Body of pancreas (tissue), 4 donors: ENCODE results near the gene BMAL1. TPM values are rescaled to one million over a fixed set of nuclear protein-coding genes. Genes with fewer than 3 reads are reported as not detected.

Source experiments
- ATAC-seq: fragments of 150-250 bp; one replicate; pipeline ENCODE4 v1.9.1; 2016
- DNase-seq, 4 donors: peaks; one replicate each; pipeline ENCODE4 v3.0.0-alpha.2; 2019
- H3K27ac ChIP-seq, 4 donors: fragments of 200-600 bp; sonication (generic); 1 replicate in 3 of 4; 2 replicates in 1 of 4; pipeline versions ENCODE4 v1.5.1 to v1.6.1; 2016 to 2019; ENCODE audit warnings: mild to moderate bottlenecking in 1 of 4, mixed read lengths in 1 of 4, moderate library complexity in 1 of 4
- H3K27me3 ChIP-seq, 2 donors: fragments of 200-600 bp; sonication (generic); one replicate each; pipeline ENCODE4 v1.6.0; 2016; ENCODE audit warnings: mild to moderate bottlenecking in 1 of 2
- H3K36me3 ChIP-seq, 2 donors: fragments of 200-600 bp; sonication (generic); replicated peaks in 1 of 2; 2 replicates each; pipeline ENCODE4 v1.5.1; 2016; ENCODE audit warnings: low read depth in 2 of 2; ENCODE audit not compliant: insufficient read depth in 1 of 2
- H3K4me1 ChIP-seq: fragments of 200-600 bp; sonication (generic); one replicate; pipeline ENCODE4 v1.6.0; 2016
- H3K4me3 ChIP-seq, 2 donors: fragments of 200-600 bp; sonication (generic); 1 replicate in 1 of 2; 2 replicates in 1 of 2; pipeline ENCODE4 v1.5.1; 2016 to 2019
- H3K9me3 ChIP-seq, 3 donors: fragments of 200-600 bp; sonication (generic); 1 replicate in 2 of 3; 2 replicates in 1 of 3; pipeline ENCODE4 v1.5.1; 2016
- POLR2A ChIP-seq, 3 donors: fragments of 450-650 bp; IDR thresholded peaks; one replicate each; pipeline ENCODE4 v1.6.1; 2016; ENCODE audit warnings: antibody characterized with exemption in 3 of 3, mild to moderate bottlenecking in 2 of 3
- WGBS, 2 donors: methylation state at CpG; one replicate each; pipeline ENCODE4 v1.1.5; 2017; 5-methylcytosine and 5-hydroxymethylcytosine counted together
- intact Hi-C: fragments of 100-400 bp; cut with DNase I; formaldehyde crosslinking; loops from one replicate; pipeline ENCODE4 v1.15.1; 2023
- total RNA-seq, 2 donors: library from RNA; depleted of rRNA; stranded (reverse); fragments of >200 nt; gene quantifications; one replicate each; pipeline ENCODE4 v1.1.0, GENCODE V29; 2016
- TF ChIP-seq, protein P1 (sequence below), 7 experiments: fragments of 450-650 bp in 4 of 7; fragments of 200-600 bp in 3 of 7; sonication (generic) in 3 of 7; IDR thresholded peaks; one replicate each; pipeline ENCODE4 v1.5.1; 2016 to 2019; ENCODE audit warnings: antibody characterized with exemption in 7 of 7

The BMAL1 gene
- total RNA-seq, 2 donors from 2014 or later: 19.5 to 35.3 TPM

- H3K36me3 ChIP-seq: no peaks in the 10 kb centered on the region
- 72 to 86% methylated on average over 3 of the region's 3 CpGs for WGBS, 2 donors
Observed at GRCh38 chr11:13320688-13321087, 43.1 kb downstream of the BMAL1 start.

DNA sequence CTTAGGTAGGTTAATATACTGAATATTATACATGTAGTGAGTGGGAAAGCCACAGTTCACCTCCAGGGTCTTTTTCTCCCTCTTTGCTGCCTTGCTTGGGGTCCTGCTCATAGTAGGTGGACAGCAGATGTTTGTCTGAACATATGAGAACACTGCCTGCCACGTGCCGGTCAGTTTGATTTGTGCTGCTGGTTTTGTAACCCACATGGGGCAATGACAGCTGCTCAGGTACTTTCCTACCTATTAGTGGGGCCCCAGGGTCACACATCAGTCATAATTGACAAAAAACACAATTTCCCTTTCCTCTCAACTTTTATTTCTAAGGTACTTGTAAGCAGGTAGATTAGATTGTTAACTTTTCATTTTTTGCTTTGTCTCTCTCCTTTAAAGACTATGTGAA lies 43.8 kb downstream of the BMAL1 start:
- H3K36me3 ChIP-seq: no peaks in the 10 kb centered on the region
- 23 to 85% methylated on average over 2 of the region's 2 CpGs for WGBS, 2 donors
- H3K4me3 ChIP-seq: no peak overlapping the region
- TF ChIP-seq POLR2A (IDR thresholded peaks at IDR 0.05): no peak
- TF ChIP-seq, protein P1, sequence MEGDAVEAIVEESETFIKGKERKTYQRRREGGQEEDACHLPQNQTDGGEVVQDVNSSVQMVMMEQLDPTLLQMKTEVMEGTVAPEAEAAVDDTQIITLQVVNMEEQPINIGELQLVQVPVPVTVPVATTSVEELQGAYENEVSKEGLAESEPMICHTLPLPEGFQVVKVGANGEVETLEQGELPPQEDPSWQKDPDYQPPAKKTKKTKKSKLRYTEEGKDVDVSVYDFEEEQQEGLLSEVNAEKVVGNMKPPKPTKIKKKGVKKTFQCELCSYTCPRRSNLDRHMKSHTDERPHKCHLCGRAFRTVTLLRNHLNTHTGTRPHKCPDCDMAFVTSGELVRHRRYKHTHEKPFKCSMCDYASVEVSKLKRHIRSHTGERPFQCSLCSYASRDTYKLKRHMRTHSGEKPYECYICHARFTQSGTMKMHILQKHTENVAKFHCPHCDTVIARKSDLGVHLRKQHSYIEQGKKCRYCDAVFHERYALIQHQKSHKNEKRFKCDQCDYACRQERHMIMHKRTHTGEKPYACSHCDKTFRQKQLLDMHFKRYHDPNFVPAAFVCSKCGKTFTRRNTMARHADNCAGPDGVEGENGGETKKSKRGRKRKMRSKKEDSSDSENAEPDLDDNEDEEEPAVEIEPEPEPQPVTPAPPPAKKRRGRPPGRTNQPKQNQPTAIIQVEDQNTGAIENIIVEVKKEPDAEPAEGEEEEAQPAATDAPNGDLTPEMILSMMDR (IDR thresholded peaks at IDR 0.05): no peak
- H3K9me3 ChIP-seq: no peaks in the 10 kb centered on the region
- no peaks in the 10 kb centered on the region for H3K27me3 ChIP-seq
- peaks cover 5% of the 10 kb centered on the region for H3K4me1 ChIP-seq
- H3K27ac ChIP-seq: no peak overlapping the region
- ATAC-seq: no peak
- intact Hi-C loops: no loop called here
- DNase-seq: no peak

More at GRCh38 chr11:13320688-13321087, 43.1 kb downstream of the BMAL1 start:
- Histone ChIP-seq H3K4me3 (no peak overlapping the region), H3K4me1 (peaks cover 12% of the 10 kb centered on the region), H3K27me3 (no peaks in the 10 kb centered on the region), H3K9me3 (no peaks in the 10 kb centered on the region), H3K27ac (no peak overlapping the region)
- ATAC-seq (no peak), DNase-seq (no peak)
- TF ChIP-seq, protein P1 (IDR thresholded peaks at IDR 0.05): no peak
- no peak for TF ChIP-seq POLR2A (IDR thresholded peaks at IDR 0.05)
- intact Hi-C loops: no loop called here

DNA sequence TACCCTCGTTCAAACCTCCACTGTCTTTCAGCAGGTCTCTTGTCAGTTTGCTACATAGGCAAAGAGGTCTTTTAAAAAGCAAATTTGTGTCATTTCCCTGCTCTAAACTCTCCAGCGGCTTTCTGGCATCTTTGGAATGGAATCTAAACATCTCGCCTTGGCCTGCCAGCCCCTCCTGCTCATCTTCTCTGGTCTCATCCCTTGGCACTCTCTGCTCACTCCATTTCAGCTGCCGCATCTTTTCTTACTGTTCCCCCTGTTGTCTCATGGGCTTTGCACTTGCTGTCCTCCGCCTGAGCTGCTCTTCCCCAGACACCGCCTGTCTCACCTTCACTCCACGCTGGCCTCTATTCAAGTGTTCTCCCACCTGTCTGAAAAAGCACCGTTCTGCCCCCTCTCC lies 46.6 kb downstream of the BMAL1 start:
- no peak overlapping the region for H3K27ac ChIP-seq
- WGBS, 2 donors: 88 to 94% methylated on average over 8 of the region's 8 CpGs
- no peaks in the 10 kb centered on the region for H3K27me3 ChIP-seq
- peaks cover 0 to 2% of the 10 kb centered on the region in 2 donors for H3K36me3 ChIP-seq
- H3K4me1 ChIP-seq: no peaks in the 10 kb centered on the region
- DNase-seq (no peak), ATAC-seq (no peak)
- intact Hi-C loops: no loop called here
- H3K4me3 ChIP-seq: no peak overlapping the region
- no peak for TF ChIP-seq POLR2A (IDR thresholded peaks at IDR 0.05)
- H3K9me3 ChIP-seq: no peaks in the 10 kb centered on the region

DNA sequence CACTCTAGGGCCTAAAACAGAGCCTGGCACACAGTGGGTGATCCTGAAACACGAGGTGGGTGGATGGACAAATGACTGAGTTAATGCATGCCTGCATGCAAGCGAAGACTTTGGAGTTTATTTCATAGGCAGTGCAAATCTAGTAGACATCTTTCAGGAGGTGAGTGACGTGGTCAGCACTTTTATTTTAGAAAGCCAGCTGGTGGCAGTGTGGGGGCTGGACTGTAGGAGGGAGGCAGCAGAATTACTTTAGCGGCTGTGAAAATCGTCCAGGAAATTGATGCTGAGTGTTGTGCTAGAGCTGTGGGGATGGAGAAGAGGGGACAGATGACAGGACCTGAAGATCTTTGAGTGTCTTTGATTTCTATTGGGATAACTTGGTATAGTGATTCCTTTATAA lies 47.1 kb downstream of the BMAL1 start:
- Histone ChIP-seq H3K27ac (no peak overlapping the region), H3K9me3 (no peaks in the 10 kb centered on the region), H3K4me1 (peaks cover 2% of the 10 kb centered on the region), H3K36me3 (peaks cover 0 to 2% of the 10 kb centered on the region in 2 donors), H3K27me3 (no peaks in the 10 kb centered on the region), H3K4me3 (no peak overlapping the region)
- DNase-seq: no peak
- 73 to 85% methylated on average over 5 of the region's 5 CpGs for WGBS, 2 donors
- TF ChIP-seq, protein P1 (IDR thresholded peaks at IDR 0.05): no peak
- TF ChIP-seq POLR2A (IDR thresholded peaks at IDR 0.05): no peak
- ATAC-seq: no peak
- intact Hi-C loops: no loop called here

- Histone ChIP-seq H3K27me3 (no peaks in the 10 kb centered on the region), H3K9me3 (no peaks in the 10 kb centered on the region), H3K27ac (no peak overlapping the region), H3K36me3 (peaks cover 0 to 2% of the 10 kb centered on the region in 2 donors), H3K4me1 (peaks cover 18% of the 10 kb centered on the region), H3K4me3 (no peak overlapping the region)
- no peak for DNase-seq
- ATAC-seq: no peak
- intact Hi-C loops: no loop called here
- TF ChIP-seq POLR2A (IDR thresholded peaks at IDR 0.05): no peak
- TF ChIP-seq, protein P1 (IDR thresholded peaks at IDR 0.05): no peak
- 76% methylated on average over 4 of the region's 4 CpGs for WGBS, 2 donors
Observed at GRCh38 chr11:13327421-13327820, 49.8 kb downstream of the BMAL1 start.
